Activated naive CD8-positive, alpha-beta T cell (primary cell): ENCODE measurements around the gene TSTD2.

Experiments
- H3K27ac Mint-ChIP-seq: one replicate; pipeline ENCODE4 v1.8.0; 2021; ENCODE audit warnings: mixed read lengths
- H3K27me3 Mint-ChIP-seq: one replicate; pipeline ENCODE4 v1.8.0; 2021; ENCODE audit warnings: mixed read lengths
- H3K36me3 Mint-ChIP-seq: one replicate; pipeline ENCODE4 v1.8.0; 2021; ENCODE audit warnings: mixed read lengths
- H3K4me1 Mint-ChIP-seq: one replicate; pipeline ENCODE4 v1.8.0; 2021; ENCODE audit warnings: low read depth, mixed read lengths
- H3K4me3 Mint-ChIP-seq: one replicate; pipeline ENCODE4 v1.8.0; 2021; ENCODE audit warnings: mild to moderate bottlenecking, mixed read lengths
- H3K9me3 Mint-ChIP-seq: one replicate; pipeline ENCODE4 v1.8.0; 2021; ENCODE audit warnings: low read depth, mixed read lengths

The TSTD2 gene

GRCh38 chr9:97554566-97555075 is 78.5 kb downstream of the TSTD2 start:
- Mint-ChIP-seq H3K27me3 (peaks cover 6% of the 10 kb centered on the region), H3K36me3 (no peaks in the 10 kb centered on the region), H3K4me1 (peaks cover 6% of the 10 kb centered on the region), H3K9me3 (no peaks in the 10 kb centered on the region), H3K4me3 (no peak overlapping the region), H3K27ac (no peak overlapping the region)

- H3K27ac Mint-ChIP-seq: no peak overlapping the region
- no peaks in the 10 kb centered on the region for H3K9me3 Mint-ChIP-seq
- no peaks in the 10 kb centered on the region for H3K36me3 Mint-ChIP-seq
- H3K4me1 Mint-ChIP-seq: peaks cover 2% of the 10 kb centered on the region
- H3K27me3 Mint-ChIP-seq: peaks cover 3% of the 10 kb centered on the region
- no peak overlapping the region for H3K4me3 Mint-ChIP-seq
Measured at GRCh38 chr9:97553841-97554240, 79.3 kb downstream of the TSTD2 start.

- no peaks in the 10 kb centered on the region for H3K36me3 Mint-ChIP-seq
- H3K9me3 Mint-ChIP-seq: no peaks in the 10 kb centered on the region
- no peak overlapping the region for H3K4me3 Mint-ChIP-seq
- no peaks in the 10 kb centered on the region for H3K4me1 Mint-ChIP-seq
- peaks cover 3% of the 10 kb centered on the region for H3K27me3 Mint-ChIP-seq
- no peak overlapping the region for H3K27ac Mint-ChIP-seq
Measured at GRCh38 chr9:97553141-97553540, 80.0 kb downstream of the TSTD2 start.

- no peaks in the 10 kb centered on the region for H3K9me3 Mint-ChIP-seq
- H3K27ac Mint-ChIP-seq: no peak overlapping the region
- H3K27me3 Mint-ChIP-seq: peaks cover 3% of the 10 kb centered on the region
- H3K36me3 Mint-ChIP-seq: no peaks in the 10 kb centered on the region
- H3K4me1 Mint-ChIP-seq: no peaks in the 10 kb centered on the region
- H3K4me3 Mint-ChIP-seq: no peak overlapping the region
Measured at GRCh38 chr9:97551308-97551707, 81.9 kb downstream of the TSTD2 start.

- Mint-ChIP-seq H3K36me3 (no peaks in the 10 kb centered on the region), H3K27ac (no peak overlapping the region), H3K4me1 (no peaks in the 10 kb centered on the region), H3K27me3 (peaks cover 3% of the 10 kb centered on the region), H3K9me3 (no peaks in the 10 kb centered on the region), H3K4me3 (no peak overlapping the region)
Measured at GRCh38 chr9:97550386-97550785, 82.8 kb downstream of the TSTD2 start.
